NK-92 (cell line): Measurements from ENCODE around the gene MICOS13.

Experiments
- DNase-seq: peaks from one replicate; lab custom pipeline; 2025; ENCODE audit not compliant: unreplicated experiment; lab: John Stamatoyannopoulos, UW

The MICOS13 gene

DNA sequence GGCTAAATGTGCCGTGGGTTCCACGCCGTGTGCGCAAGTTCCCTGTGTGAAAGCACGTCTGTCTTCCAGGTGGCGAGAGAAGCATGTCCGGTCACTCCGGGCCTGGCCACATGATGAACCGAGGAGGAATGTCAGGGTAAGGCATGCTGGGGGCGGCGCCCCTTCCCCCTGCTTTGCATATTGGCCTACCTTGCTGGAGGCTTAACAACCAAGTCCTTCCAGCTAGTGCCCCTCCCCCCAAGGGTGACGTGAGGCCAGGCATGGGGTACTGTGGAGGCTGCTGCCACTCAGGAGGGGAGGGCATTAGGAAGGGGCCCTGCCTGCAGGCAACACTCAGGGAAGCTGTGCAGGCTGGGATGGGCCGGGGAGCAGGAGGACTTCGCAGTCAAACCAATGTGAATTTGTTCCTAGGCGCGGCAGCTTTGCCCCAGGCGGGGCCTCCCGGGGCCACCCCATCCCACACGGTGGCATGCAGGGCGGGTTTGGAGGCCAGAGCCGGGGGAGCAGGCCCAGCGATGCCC, 12.5 kb downstream of the MICOS13 start:
- DNase-seq, result no peak

DNA sequence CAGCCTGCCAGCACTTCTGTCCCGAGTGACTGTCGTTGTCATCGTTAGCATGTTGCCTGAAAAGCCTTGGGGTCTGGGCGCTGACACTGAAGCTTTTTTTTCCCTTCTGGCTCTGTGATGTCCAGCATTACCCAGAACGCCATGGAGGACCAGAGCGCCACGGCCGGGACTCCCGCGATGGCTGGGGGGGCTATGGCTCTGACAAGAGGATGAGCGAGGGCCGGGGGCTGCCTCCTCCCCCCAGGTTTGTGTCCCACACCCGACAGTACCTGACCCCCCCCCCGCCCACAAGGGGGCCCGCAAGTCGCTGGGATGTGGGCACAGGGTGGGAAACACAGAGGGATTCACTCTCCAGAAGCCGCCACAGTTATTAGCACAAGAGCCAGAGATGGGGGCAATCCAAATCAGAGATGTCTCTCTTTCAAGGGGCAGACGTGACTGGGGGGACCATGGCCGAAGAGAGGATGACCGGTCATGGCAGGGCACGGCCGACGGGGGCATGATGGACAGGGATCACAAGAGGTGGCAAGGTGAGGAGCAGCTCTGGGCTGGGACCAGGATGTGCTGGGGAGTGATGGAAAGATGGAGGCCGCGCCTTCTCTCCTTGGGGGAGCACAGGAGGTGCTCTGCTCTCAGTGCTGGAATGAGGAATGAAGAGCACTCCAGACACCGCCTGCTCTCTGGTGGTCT, 13.2 kb downstream of the MICOS13 start:
- DNase-seq, result no peak

GRCh38 chr19:5665781-5666513, 14.4 kb downstream of the MICOS13 start:
- no peak for DNase-seq

GRCh38 chr19:5664515-5664914, 15.8 kb downstream of the MICOS13 start:
- DNase-seq, result no peak

- no peak for DNase-seq
Measured at GRCh38 chr19:5663904-5664303, 16.4 kb downstream of the MICOS13 start.

DNA sequence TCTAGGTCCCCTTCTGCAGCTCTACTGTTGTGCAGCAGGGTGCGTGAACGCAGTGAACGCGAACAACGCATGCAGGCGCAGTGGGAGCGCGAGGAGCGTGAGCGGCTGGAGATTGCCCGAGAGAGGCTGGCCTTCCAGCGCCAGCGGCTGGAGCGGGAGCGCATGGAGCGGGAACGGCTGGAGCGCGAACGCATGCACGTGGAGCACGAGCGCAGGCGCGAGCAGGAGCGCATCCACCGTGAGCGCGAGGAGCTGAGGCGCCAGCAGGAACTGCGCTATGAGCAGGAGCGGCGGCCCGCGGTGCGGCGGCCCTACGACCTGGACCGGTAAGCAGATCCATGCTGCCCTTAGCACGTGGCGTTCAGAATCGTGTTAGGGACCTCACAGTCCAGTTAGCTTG, 18.8 kb downstream of the MICOS13 start:
- DNase-seq, result no peak

DNA sequence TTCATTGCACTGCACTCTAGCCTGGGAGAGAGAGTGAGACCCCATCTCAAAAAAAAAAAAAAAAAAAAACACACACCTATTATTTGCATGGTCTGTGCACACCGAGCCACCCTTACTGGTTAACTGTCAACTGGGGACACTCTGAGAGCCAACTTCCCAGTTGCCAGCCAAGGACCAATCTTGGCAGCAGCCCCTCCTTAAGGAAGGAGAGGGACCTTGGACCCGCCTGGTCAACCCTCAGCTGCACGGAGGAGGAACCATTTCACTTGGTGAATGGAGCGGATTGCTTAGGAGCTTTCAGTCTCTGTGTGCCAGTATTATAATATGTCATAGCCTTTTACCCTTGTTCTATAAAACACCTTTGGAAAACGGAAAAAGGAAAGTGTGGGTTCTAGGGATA, 24.9 kb downstream of the MICOS13 start:
- DNase-seq, result no peak

DNA sequence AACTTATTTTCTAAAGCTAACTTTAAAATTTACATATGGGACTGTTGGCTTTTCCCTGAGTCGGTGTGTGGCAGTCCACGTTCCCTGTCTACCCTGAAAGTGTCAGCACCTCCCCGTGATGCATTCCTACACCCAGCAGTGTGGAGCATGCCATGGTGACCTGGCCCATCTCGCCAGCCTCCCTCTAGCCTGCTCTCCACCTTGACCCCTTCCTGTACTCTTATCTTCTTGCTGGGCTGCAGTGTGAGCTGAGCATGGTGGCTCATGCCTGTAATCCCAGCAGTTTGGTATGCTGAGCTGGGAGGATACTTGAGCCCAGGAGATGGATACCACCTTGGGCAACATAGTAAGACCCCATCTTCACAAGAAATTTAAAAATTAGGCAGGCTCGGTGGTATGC, 25.4 kb downstream of the MICOS13 start:
- DNase-seq, result no peak

DNA sequence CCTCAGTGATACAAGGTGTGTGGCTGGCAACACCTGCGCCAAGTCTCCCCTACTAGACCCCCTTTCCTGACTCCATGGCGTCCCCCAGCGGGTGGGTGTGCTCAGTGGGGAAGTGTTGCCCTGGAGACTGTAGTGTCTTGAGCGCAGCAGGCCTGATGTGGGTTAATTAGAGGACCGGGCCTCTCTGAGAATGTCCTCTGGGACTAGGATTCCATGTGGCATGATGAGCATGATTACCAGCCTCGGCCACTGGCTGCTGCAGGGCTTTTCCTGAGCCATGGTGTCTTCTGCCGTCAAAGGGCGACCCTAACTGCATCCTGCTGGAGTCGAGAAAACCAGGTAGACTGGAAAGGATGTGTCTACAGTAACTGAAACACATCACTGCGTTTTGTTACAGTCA, 28.1 kb downstream of the MICOS13 start:
- DNase-seq, result no peak

DNA sequence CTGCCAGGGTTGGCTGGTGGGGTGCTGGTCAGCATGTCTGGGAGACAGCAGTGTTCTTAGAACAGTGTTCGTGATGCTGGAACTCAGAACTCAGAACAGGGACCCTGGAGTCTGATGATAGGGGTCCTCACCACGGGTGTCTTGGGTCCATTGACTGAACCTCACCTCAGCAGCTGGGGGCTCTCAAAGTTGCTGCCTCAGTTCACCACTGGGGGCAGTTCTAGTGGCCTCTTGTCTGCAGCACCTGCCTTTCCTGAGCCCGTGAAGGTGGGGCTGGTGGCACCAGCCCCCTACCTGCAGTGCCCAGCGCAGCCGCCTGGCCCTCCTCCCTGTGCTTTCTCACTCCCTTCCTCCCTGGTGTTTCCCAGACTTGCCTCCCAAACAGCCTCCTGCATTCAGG, 29.0 kb downstream of the MICOS13 start:
- DNase-seq, result no peak

GRCh38 chr19:5648464-5648863, 31.9 kb downstream of the MICOS13 start:
- no peak for DNase-seq

DNA sequence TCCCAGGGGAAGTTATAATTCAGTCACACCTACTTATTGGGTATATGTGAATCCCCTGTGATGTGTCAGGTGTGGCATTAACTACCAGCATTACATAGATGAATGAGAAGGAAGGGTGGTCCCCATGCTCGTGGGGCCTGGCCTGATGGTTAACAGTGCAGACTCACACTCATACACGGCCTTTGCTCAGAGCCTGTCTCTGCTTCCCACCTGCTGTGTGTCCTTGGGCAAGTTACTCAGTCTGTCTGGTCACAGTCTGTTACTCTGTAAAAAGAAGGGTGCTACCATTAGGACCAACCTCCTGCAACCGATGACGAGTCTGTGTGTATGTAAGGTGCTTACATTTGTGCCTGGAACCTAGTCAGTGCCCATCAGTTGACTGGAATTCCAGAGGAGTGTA, 33.6 kb downstream of the MICOS13 start:
- DNase-seq, result no peak

DNA sequence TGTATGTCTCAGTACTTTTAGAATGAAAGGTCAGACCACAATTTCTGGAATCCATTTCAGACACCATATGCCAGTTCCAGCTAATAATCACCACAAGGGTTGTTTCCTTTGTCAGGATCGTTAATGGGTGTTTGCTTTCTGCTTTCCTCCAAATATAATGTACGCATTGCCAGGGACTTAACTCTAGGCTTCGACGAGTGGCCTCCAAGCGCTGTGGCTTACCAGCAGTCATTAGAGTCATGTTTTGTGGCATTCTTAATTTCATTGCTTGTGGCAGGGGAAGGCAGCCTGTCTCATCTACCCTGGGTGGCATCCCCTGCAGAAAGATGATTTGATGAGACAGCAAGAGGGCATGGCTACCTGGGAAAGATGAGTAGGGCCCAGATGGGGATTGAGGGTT, 34.9 kb downstream of the MICOS13 start:
- no peak for DNase-seq

DNA sequence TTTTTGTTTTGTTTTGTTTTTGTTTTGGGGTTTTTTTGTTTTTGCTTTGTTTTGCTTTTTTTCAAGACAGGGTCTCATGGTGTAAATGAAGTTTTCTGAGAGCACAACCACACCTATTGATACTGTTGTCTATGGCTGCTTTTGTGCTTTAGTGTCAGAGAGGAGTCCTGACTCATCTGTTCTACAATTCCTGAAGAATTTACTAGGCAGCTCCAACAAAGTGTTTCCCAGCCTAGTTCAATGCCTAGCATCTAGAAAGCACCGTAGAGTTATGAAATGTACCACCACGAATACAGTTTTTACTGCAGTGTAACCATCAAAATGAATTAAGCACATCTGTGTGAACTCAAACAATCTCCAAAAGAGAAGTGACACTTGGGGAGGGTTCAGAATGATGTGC, 36.3 kb downstream of the MICOS13 start:
- DNase-seq, result no peak

DNA sequence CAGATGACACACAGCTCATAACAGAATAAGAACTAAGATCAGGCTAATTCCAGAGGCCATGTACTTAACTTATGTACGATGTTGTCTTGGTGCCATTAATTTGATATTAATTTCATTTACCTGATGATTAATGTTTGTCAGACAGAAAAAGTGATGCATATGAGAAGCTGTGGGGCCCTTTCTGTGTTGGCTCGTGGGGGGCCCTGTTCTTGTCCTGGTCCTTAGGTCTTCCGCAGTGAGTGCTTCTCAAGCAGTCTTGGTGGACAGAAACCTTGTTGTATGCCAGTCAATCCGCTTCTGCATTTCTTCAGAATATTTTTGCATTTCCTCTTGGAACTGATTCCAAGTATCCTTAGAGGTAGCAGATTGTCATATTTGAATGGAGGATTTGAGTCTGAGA, 37.3 kb downstream of the MICOS13 start:
- DNase-seq, result no peak

DNA sequence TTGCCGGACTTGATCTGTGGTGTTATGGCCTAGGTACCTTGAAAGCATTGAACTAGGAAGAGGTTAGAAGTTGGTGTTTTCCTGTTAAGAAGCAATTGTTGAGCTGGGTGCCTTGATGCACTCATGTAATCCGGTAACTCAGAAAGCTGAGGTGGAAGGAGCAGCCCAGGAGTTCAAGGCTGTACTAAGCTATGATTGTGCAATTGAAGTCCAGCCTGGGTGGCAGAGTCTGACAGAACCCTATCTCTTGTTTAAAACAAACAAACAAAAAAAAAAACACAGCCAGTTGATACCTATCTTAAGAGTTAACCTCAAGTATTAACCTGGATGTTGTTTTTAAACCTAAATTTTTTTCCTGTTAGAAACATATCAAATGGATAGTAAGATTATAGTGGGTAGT, 38.1 kb downstream of the MICOS13 start:
- no peak for DNase-seq

GRCh38 chr19:5641171-5641570, 39.1 kb downstream of the MICOS13 start:
- DNase-seq, result no peak

DNA sequence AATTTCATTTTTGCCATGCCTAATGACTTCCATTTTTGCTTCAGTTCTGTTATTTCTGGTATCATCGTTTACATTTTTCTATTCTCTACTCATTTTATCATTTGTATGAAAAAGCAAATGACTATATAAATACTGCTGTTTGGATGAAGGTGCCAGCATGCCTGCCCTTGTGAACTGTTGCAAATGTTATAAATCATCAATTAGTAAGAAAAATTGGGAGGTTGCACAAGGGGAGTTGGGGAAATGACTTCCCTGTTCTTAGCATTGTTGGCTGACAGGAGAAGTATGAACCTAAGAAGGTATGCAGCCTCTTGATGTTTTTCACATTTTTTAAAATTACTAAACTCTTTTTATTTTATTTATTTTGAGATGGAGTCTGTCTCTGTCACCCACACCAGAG, 42.3 kb downstream of the MICOS13 start:
- no peak for DNase-seq

- no peak for DNase-seq
Measured at GRCh38 chr19:5635427-5635826, 44.9 kb downstream of the MICOS13 start.

- no peak for DNase-seq
Measured at GRCh38 chr19:5632657-5633056, 47.7 kb downstream of the MICOS13 start.

- no peak for DNase-seq
Measured at GRCh38 chr19:5632241-5632612, 48.1 kb downstream of the MICOS13 start.

GRCh38 chr19:5631567-5632240, 48.6 kb downstream of the MICOS13 start:
- no peak for DNase-seq
